IPS DF 6.9 (cell line): ENCODE data around the gene ZAP70.
A peak's percentile ranks its signal among the peaks of the same experiment; 100 is the strongest.

Experiments
- DNase-seq: peaks from one replicate; pipeline ENCODE4 v3.0.0-alpha.2; 2013; ENCODE audit warnings: low read depth, low spot score
- H3K27ac ChIP-seq: one replicate; pipeline ENCODE4 v1.5.1; 2013; ENCODE audit warnings: low read length, control low read depth
- H3K27me3 ChIP-seq: 2 replicates; pipeline ENCODE4 v1.6.1; 2013; ENCODE audit warnings: mild to moderate bottlenecking, low read length; ENCODE audit not compliant: control insufficient read depth, insufficient read depth
- H3K36me3 ChIP-seq: 2 replicates; pipeline ENCODE4 v1.6.1; 2013; ENCODE audit warnings: low read length; ENCODE audit not compliant: control insufficient read depth, insufficient read depth
- H3K4me1 ChIP-seq: 2 replicates; pipeline ENCODE4 v1.6.1; 2013; ENCODE audit warnings: low read length; ENCODE audit not compliant: control insufficient read depth, insufficient read depth
- H3K4me3 ChIP-seq: 2 replicates; pipeline ENCODE4 v1.5.1; 2013; ENCODE audit warnings: mild to moderate bottlenecking, low read length
- H3K9me3 ChIP-seq: 2 replicates; pipeline ENCODE4 v1.6.1; 2013; ENCODE audit warnings: low read length, inconsistent platforms; ENCODE audit not compliant: control insufficient read depth, insufficient read depth
- WGBS: extraction: QIAGEN DNeasy Blood & Tissue Kit; methylation state at CpG from one replicate; pipeline ENCODE4 v1.1.7; 2013; ENCODE audit warnings: mixed read lengths, missing lambda C conversion rate; ENCODE audit not compliant: insufficient read length, insufficient coverage; 5-methylcytosine and 5-hydroxymethylcytosine counted together

Gene ZAP70

DNA sequence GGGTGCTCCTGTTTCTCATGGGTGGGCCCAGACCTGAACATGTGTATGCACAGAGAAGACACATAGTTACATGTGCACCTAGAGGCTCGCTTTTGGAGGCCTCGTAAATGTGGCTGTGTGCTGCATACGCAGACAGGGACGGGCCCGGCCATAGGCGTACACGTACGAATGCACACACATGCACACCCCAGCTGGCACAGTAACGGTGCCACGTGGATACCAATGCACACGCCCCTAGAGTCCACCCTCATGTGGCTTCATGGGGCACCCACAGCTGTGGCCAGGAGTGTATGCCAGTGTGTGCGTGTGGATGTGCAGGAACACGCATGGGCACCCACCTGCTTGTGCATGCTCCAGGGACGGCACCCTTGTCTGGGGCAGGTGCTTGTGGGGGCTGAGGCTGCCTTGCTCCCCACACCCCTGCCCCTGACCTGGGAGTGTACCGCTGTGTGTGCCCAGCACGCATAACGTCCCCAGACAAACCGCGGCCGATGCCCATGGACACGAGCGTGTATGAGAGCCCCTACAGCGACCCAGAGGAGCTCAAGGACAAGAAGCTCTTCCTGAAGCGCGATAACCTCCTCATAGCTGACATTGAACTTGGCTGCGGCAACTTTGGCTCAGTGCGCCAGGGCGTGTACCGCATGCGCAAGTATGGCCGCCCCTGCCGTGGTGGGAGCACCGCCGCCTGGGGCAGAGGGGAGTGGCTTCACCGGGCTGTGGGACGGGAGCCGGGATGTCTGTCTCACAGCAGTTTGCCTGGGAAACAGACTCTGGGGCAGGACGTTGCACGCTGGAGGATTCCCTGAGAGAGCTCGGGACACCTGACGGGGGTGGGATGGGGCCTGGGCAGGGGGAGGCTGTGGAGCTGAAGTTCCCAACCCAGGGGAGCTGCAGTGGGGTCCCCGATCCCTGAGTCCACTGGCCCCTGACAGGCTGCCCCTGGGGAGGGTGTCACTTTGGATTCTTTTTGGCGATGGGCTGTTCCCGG lies 21.0 kb downstream of the ZAP70 start:
- H3K36me3 ChIP-seq = no peaks in the 10 kb centered on the region
- H3K4me3 ChIP-seq = no peak overlapping the region
- WGBS = no CpG with 5 or more reads among the region's 44 CpGs
- H3K4me1 ChIP-seq = no peaks in the 10 kb centered on the region; the same call in 1 of the 2 replicates
- DNase-seq = no peak
- no peaks in the 10 kb centered on the region for H3K9me3 ChIP-seq
- H3K27me3 ChIP-seq = no peaks in the 10 kb centered on the region
- H3K27ac ChIP-seq = no peak overlapping the region

DNA sequence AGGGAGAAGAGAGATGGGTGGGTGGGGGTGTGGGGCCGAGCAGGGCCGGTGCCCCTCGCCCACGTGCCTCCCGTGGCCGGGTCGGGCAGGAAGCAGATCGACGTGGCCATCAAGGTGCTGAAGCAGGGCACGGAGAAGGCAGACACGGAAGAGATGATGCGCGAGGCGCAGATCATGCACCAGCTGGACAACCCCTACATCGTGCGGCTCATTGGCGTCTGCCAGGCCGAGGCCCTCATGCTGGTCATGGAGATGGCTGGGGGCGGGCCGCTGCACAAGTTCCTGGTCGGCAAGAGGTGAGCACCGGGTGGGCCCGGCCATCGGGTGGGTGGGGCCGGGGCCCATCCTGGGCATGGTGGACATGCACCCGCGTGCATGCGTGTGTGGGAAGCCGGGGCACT lies 21.8 kb downstream of the ZAP70 start:
- no peaks in the 10 kb centered on the region; the same call in 1 of the 2 replicates for H3K4me1 ChIP-seq
- no peaks in the 10 kb centered on the region for H3K27me3 ChIP-seq
- no peaks in the 10 kb centered on the region for H3K9me3 ChIP-seq
- no peak overlapping the region for H3K4me3 ChIP-seq
- DNase-seq = no peak
- no peak overlapping the region for H3K27ac ChIP-seq
- H3K36me3 ChIP-seq = no peaks in the 10 kb centered on the region
- WGBS = no CpG with 5 or more reads among the region's 29 CpGs

DNA sequence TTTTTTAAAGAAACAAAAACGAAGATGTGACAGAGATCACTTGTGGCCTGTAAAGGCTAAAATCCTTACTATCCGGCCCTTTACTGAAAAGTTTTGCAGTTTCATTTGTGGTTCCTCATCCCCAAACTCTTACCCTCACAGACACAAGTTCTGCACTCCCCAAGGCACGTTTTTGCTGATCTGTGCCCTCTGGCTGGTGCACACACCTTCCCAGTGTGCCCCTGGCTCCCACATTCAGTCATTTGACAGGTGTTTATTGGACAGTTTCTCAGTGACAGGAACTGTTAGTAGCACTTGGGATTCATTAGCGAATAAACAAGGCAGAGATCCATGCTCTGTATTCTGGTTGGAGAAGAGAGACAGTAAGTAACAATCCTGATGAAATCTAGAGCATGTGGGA lies 22.8 kb downstream of the ZAP70 start:
- Histone ChIP-seq H3K4me1 (no peaks in the 10 kb centered on the region; the same call in 1 of the 2 replicates), H3K4me3 (no peak overlapping the region), H3K36me3 (no peaks in the 10 kb centered on the region), H3K27ac (no peak overlapping the region), H3K9me3 (no peaks in the 10 kb centered on the region), H3K27me3 (no peaks in the 10 kb centered on the region)
- DNase-seq = no peak
- WGBS = no CpG with 5 or more reads among the region's 4 CpGs

DNA sequence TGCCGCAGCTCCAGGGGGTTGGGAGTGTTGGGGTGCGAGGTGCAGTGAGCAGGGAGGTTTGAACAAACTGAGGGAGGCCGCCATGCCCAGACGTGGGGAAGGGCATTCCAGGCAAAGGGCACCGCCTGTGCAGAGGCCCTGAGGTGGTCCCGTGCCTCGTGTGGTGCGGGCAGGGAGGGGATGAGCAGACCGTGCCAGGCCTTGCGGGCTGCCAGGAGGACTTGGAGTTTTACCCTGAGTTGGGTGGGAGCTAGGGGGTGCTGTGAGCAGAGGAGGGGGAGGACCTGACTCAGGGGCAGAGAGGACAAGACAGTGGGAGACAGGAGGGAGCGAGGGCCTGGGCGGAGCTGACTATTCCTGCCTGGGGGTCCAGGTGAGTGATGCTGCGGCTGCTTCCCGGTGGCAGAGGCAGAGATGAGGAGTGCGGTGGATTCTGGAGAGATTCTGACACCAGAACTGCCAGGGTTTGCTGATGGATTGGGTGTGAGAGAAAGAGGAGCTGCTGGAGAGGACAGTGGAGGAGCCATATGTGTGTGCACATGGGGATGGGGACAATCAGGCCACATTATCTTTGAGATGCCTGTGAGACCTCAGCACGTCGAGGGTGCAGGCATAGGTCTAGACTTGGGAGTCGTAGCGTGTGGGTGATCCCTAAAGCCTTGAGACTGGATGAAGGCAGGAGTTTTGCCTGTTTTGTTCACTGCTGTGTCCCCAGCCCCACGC lies 23.4 kb downstream of the ZAP70 start:
- Histone ChIP-seq H3K27ac (no peak overlapping the region), H3K4me3 (no peak overlapping the region; the same call in 1 of the 2 replicates), H3K36me3 (no peaks in the 10 kb centered on the region), H3K27me3 (no peaks in the 10 kb centered on the region), H3K4me1 (no peaks in the 10 kb centered on the region; the same call in 1 of the 2 replicates), H3K9me3 (no peaks in the 10 kb centered on the region)
- no CpG with 5 or more reads among the region's 20 CpGs for whole genome bisulfite sequencing
- no peak for DNase-seq

DNA sequence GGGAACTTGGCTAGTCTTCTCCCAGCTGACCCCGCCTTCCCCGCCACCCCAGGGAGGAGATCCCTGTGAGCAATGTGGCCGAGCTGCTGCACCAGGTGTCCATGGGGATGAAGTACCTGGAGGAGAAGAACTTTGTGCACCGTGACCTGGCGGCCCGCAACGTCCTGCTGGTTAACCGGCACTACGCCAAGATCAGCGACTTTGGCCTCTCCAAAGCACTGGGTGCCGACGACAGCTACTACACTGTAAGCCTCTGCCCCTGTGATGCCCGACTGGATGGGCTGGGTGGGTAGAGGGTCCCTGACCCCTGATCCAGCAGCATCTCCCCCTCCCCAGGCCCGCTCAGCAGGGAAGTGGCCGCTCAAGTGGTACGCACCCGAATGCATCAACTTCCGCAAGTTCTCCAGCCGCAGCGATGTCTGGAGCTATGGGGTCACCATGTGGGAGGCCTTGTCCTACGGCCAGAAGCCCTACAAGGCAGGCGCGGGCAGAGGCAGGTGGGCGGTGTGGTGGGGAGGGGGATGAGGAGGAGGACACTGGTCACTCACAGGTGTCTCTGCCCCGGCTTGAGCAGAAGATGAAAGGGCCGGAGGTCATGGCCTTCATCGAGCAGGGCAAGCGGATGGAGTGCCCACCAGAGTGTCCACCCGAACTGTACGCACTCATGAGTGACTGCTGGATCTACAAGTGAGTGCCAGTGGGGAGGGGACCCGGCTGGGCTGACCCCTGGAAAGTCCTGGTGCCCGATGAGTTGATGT lies 24.2 kb downstream of the ZAP70 start:
- Histone ChIP-seq H3K4me3 (no peak overlapping the region), H3K36me3 (no peaks in the 10 kb centered on the region), H3K27ac (no peak overlapping the region), H3K9me3 (no peaks in the 10 kb centered on the region), H3K27me3 (no peaks in the 10 kb centered on the region), H3K4me1 (peaks cover 1% of the 10 kb centered on the region; the same call in 1 of the 2 replicates)
- no CpG with 5 or more reads among the region's 32 CpGs for WGBS
- DNase-seq = no peak

DNA sequence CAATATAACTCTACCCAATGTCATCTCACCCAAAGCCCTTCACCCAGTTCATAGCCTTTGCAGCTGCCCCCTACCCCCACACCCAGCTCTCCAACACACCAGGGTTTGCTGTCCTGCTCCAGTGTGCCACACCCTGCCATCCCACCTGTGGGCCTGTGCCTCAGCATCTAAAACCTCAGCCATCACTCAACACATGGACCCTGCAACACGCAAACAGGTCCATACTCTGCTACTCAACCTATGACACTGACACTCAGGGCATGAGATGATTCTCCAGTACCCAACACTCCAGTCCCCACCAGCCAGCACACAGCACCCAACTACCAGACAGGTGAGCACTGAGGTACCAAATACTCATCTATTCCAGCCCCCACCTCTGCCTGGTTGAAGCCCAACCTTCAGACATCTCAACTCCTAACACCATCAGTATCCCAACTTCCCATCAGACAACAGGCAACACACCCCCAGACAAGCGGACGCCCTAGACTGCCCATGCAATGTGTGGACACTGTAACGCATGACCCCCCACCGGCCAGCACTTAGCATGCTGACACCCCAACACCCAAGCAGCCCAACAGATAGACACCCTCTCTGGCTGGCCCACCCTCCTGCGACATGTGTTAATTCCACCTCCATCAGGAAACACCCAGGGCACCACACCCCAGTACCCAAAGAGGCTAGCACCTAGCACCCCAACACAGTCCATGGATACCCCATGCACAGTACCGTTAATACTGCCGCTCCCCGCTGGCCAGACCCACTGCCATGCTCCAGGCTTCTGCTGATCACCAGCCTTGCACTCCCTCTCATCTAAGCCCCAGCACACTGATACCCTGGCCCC lies 25.0 kb downstream of the ZAP70 start:
- peaks cover 1% of the 10 kb centered on the region; the same call in 1 of the 2 replicates for H3K4me1 ChIP-seq
- no peaks in the 10 kb centered on the region for H3K9me3 ChIP-seq
- no CpG with 5 or more reads among the region's 9 CpGs for WGBS
- H3K27ac ChIP-seq = no peak overlapping the region
- DNase-seq = no peak
- no peaks in the 10 kb centered on the region for H3K27me3 ChIP-seq
- no peak overlapping the region for H3K4me3 ChIP-seq
- H3K36me3 ChIP-seq = no peaks in the 10 kb centered on the region

DNA sequence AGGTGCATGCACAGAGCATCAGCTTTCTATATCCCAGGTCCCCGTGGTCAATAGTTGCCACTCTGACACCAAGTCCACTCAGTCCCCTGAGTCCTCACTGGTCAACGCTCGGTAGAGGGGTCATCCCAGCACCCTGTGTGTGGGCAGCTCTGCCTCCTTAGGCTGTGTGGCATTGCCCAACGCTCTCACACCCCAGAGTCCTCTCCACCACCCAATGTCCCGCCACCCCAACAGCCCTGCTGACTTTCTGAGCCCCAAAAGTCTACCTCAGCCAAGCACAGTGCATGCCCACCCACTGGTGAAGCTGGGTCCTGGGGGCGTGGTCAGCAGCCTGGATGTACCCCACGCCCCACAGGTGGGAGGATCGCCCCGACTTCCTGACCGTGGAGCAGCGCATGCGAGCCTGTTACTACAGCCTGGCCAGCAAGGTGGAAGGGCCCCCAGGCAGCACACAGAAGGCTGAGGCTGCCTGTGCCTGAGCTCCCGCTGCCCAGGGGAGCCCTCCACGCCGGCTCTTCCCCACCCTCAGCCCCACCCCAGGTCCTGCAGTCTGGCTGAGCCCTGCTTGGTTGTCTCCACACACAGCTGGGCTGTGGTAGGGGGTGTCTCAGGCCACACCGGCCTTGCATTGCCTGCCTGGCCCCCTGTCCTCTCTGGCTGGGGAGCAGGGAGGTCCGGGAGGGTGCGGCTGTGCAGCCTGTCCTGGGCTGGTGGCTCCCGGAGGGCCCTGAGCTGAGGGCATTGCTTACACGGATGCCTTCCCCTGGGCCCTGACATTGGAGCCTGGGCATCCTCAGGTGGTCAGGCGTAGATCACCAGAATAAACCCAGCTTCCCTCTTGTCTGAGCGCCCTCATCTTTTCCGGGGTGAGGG lies 25.9 kb downstream of the ZAP70 start:
- Histone ChIP-seq H3K27me3 (no peaks in the 10 kb centered on the region), H3K36me3 (no peaks in the 10 kb centered on the region), H3K9me3 (no peaks in the 10 kb centered on the region), H3K27ac (no peak overlapping the region), H3K4me3 (no peak overlapping the region), H3K4me1 (peaks cover 1% of the 10 kb centered on the region; the same call in 1 of the 2 replicates)
- WGBS = no CpG with 5 or more reads among the region's 23 CpGs
- no peak for DNase-seq

DNA sequence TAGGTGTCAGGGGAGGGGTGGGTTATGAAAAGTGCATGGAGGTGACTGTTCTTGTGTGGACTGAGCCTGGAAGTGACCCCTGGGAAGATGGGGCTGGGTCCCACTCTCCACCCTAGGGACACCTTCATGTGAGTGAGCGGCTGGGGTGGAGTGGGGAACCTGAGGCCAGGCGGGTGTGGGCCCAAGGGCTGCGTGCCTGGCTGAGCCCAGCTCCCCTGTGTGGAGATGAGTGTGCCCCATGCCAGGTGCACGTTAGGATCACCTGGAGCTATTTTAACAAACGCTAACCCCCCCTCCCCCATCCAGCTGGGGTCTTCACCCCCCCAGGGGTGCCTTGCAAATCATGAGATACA lies 26.5 kb downstream of the ZAP70 start:
- no peak for DNase-seq
- Histone ChIP-seq H3K27me3 (no peaks in the 10 kb centered on the region), H3K4me3 (no peak overlapping the region), H3K4me1 (peaks cover 1% of the 10 kb centered on the region; the same call in 1 of the 2 replicates), H3K36me3 (no peaks in the 10 kb centered on the region), H3K9me3 (no peaks in the 10 kb centered on the region), H3K27ac (no peak overlapping the region)
- WGBS = no CpG with 5 or more reads among the region's 5 CpGs

DNA sequence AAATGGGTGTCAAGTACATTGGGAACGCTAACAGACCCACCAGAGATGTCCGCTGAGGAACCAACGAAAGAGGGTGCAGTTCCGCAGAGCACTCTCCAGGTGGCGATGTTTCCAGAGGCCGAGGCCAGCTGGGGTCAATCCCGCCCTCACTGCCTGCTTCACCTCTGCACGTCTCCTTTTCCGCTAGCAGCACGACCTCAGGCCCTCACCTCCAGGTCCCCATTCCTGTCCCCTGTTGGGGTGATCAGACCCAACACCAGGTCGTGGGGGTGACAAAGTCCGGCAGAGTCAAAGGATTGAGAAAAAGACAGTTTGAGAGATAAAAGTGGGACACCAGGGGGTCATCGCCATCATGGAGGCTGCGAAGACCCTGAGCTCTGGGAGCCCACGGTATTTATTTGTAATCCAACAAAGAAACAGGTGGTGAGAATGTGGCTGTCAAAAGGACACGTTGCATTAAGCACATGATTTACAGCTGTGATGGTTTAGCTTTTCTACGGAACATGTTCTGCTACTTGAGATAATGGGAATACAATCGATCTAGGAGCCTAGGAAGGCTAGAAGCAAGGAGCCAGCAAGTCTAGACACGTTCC lies 27.3 kb downstream of the ZAP70 start:
- WGBS = no CpG with 5 or more reads among the region's 19 CpGs

More for the DNA sequence above, 27.3 kb downstream of the ZAP70 start:
- Histone ChIP-seq H3K36me3 (no peaks in the 10 kb centered on the region), H3K27ac (no peak overlapping the region), H3K27me3 (no peaks in the 10 kb centered on the region), H3K4me3 (no peak overlapping the region), H3K9me3 (no peaks in the 10 kb centered on the region), H3K4me1 (peaks cover 1% of the 10 kb centered on the region; the same call in 1 of the 2 replicates)
- DNase-seq = peak; percentile 70
